Heart left ventricle (tissue), 16 donors: ENCODE results near the gene TTBK1. TPM values are rescaled to one million over a fixed set of nuclear protein-coding genes. Genes with fewer than 3 reads are reported as not detected.

Experiments used
- ATAC-seq, 4 donors: fragments of 200-7000 bp; cut with Tn5 transposase; one replicate each; pipeline ENCODE4 v1.9.1; 2020 to 2022; ENCODE audit warnings: moderate library complexity in 4 of 4, mild to moderate bottlenecking in 3 of 4, moderate number of reproducible peaks in 1 of 4
- DNase-seq, 5 donors: peaks; one replicate each; pipeline ENCODE4 v3.0.0-alpha.2; 2020
- H3K27ac ChIP-seq, 12 donors: fragments of 200-600 bp; sonication (generic) in 4 of 12; one replicate each; pipeline versions ENCODE4 v1.5.0 to v1.8.0; 2016 to 2022; ENCODE audit warnings: mild to moderate bottlenecking in 2 of 12
- H3K27me3 ChIP-seq, 9 donors: fragments of 200-600 bp; sonication (generic) in 2 of 9; one replicate each; pipeline versions ENCODE4 v1.5.1 to v1.8.0; 2016 to 2022; ENCODE audit warnings: mild to moderate bottlenecking in 3 of 9
- H3K36me3 ChIP-seq, 9 donors: fragments of 200-600 bp; sonication (generic) in 2 of 9; one replicate each; pipeline versions ENCODE4 v1.5.0 to v1.8.0; 2018 to 2022; ENCODE audit warnings: mild to moderate bottlenecking in 2 of 9
- H3K4me1 ChIP-seq, 12 donors: fragments of 200-600 bp; sonication (generic) in 4 of 12; one replicate each; pipeline versions ENCODE4 v1.5.0 to v1.8.0; 2016 to 2022; ENCODE audit warnings: mild to moderate bottlenecking in 3 of 12
- H3K4me3 ChIP-seq, 12 donors: fragments of 200-600 bp; sonication (generic) in 4 of 12; one replicate each; pipeline versions ENCODE4 v1.5.0 to v1.8.0; 2017 to 2022; ENCODE audit warnings: mild to moderate bottlenecking in 9 of 12, moderate library complexity in 4 of 12
- H3K9me3 ChIP-seq, 12 donors: fragments of 200-600 bp; sonication (generic) in 4 of 12; one replicate each; pipeline versions ENCODE4 v1.5.0 to v1.8.0; 2016 to 2022; ENCODE audit warnings: mild to moderate bottlenecking in 1 of 12
- CTCF ChIP-seq, 12 donors: fragments of 200-600 bp; sonication (generic) in 4 of 12; IDR thresholded peaks; one replicate each; pipeline versions ENCODE4 v1.5.0 to v1.8.0; 2018 to 2022; ENCODE audit warnings: antibody characterized with exemption in 12 of 12, mild to moderate bottlenecking in 5 of 12
- POLR2A ChIP-seq, 2 donors: fragments of 450-650 bp; IDR thresholded peaks; one replicate each; pipeline ENCODE4 v1.6.1; 2017; ENCODE audit warnings: antibody characterized with exemption in 2 of 2, mild to moderate bottlenecking in 2 of 2, moderate library complexity in 2 of 2
- WGBS, 4 donors: extraction: QIAGEN DNeasy Blood & Tissue Kit in 2 of 4; methylation state at CpG; one replicate each; pipeline versions ENCODE4 v1.1.5 to v1.1.7; 2013 to 2018; 5-methylcytosine and 5-hydroxymethylcytosine counted together
- intact Hi-C, 10 donors: fragments of 100-400 bp; cut with DNase I; formaldehyde crosslinking; loops; one replicate each; pipeline versions ENCODE4 v1.11.1 to v1.14.2; 2022
- polyA plus RNA-seq, 2 donors: library from polyadenylated mRNA; stranded (reverse); fragments of 200-250 nt; gene quantifications; one replicate each; pipeline ENCODE4 v1.2.3, GENCODE V29; 2013
- total RNA-seq, 9 donors: library from RNA; depleted of rRNA in 2 of 9; stranded (reverse); fragments of >200 nt in 2 of 9; fragmentation: NEBNext Ultra II Directional in 3 of 9; extraction: Animal tissue kit (Norgen Biotek cat#: 25700) in 3 of 9; gene quantifications; one replicate each; pipeline versions ENCODE4 v1.1.0 to v1.2.4, GENCODE V29; 2016 to 2023
- donor health status: ischemic (EF 13 %, LVEDD 7.1; RV severe dilation, severe dysfunction).
- donor health status: healthy with polysubstance abuse.
- donor health status: DM: no; HTN: yes; CAD: no.
- donor health status: DM: no; HTN: no; CAD: no.
- donor health status: ischemic (EF 25% LVEDD 6.9; RV normal size, moderate dysfunction).
- donor health status: ischemic (EF 25% LVEDD 5.7; RV mildly dilated, moderate dysfunction).
- donor health status: healthy.
- donor health status: DM: yes; HTN: yes; CAD: no.
- donor health status: ischemic (EF 35%, LVEDD 5.7; RV mildly dilated, moderate dysfunction).
- donor health status: nonischemic (EF 11% LVEDD 7.7; RV severe dilation, severe dysfunction).
- donor health status: DM: yes; HTN: yes; CAD: no.
- donor health status: PGD.
- donor health status: ischemic (EF 29% LVEDD 5.4; RV normal size, mild dysfunction).
- donor health status: nonischemic (EF 23%, LVEDD 6.1; RV moderate dilation, normal function).

The TTBK1 gene
- total and polyA plus RNA-seq, 11 donors: 0.04 to 0.52 (median 0.27) TPM

GRCh38 chr6:43254846-43255245 lies 11.6 kb downstream of the TTBK1 start:
- no peak overlapping the region for H3K27ac ChIP-seq
- intact Hi-C loops: loop anchor here in 1 of 10 donors (10.0 kb wide), 1 partner anchor 250 kb away; no protein-coding TSS in a partner anchor
- H3K36me3 ChIP-seq: no peaks in the 10 kb centered on the region
- no peak for ATAC-seq
- no peak for DNase-seq
- peaks cover 0 to 5% (median 0%) of the 10 kb centered on the region in 12 donors for H3K4me1 ChIP-seq
- peaks cover 0 to 26% (median 10%) of the 10 kb centered on the region in 9 donors for H3K27me3 ChIP-seq
- TF ChIP-seq POLR2A (IDR thresholded peaks at IDR 0.05) (no peak), CTCF (IDR thresholded peaks at IDR 0.05) (no peak)
- H3K9me3 ChIP-seq: no peaks in the 10 kb centered on the region
- H3K4me3 ChIP-seq: no peak overlapping the region
- WGBS, 4 donors: 74 to 90% (median 79%) methylated on average over 11 of the region's 11 CpGs

- DNase-seq: no peak
- Histone ChIP-seq H3K4me3 (no peak overlapping the region), H3K9me3 (no peaks in the 10 kb centered on the region), H3K27me3 (peaks cover 0 to 26% (median 10%) of the 10 kb centered on the region in 9 donors), H3K36me3 (no peaks in the 10 kb centered on the region), H3K27ac (no peak overlapping the region), H3K4me1 (peaks cover 0 to 10% (median 0%) of the 10 kb centered on the region in 12 donors)
- ATAC-seq: no peak
- TF ChIP-seq POLR2A (IDR thresholded peaks at IDR 0.05) (no peak), CTCF (IDR thresholded peaks at IDR 0.05) (no peak)
- intact Hi-C loops: loop anchor here in 1 of 10 donors (10.0 kb wide), 1 partner anchor 249 kb away; no protein-coding TSS in a partner anchor
- 76 to 79% (median 78%) methylated on average over 11 of the region's 11 CpGs for WGBS, 4 donors
Observed at GRCh38 chr6:43255408-43256054, 12.2 kb downstream of the TTBK1 start.

- no peak overlapping the region for H3K27ac ChIP-seq
- no peak for DNase-seq
- no peaks in the 10 kb centered on the region for H3K36me3 ChIP-seq
- H3K4me1 ChIP-seq: peaks cover 0 to 10% (median 0%) of the 10 kb centered on the region in 12 donors
- ATAC-seq: no peak
- H3K9me3 ChIP-seq: no peaks in the 10 kb centered on the region
- H3K4me3 ChIP-seq: no peak overlapping the region
- intact Hi-C loops: loop anchor here in 1 of 10 donors (10.0 kb wide), 1 partner anchor 248 kb away; no protein-coding TSS in a partner anchor
- TF ChIP-seq POLR2A (IDR thresholded peaks at IDR 0.05) (no peak), CTCF (IDR thresholded peaks at IDR 0.05) (no peak)
- WGBS, 4 donors: 85 to 92% (median 88%) methylated on average over 8 to 9 of the region's 9 CpGs
- H3K27me3 ChIP-seq: peaks cover 0 to 18% (median 2%) of the 10 kb centered on the region in 9 donors
Observed at GRCh38 chr6:43256670-43257366, 13.5 kb downstream of the TTBK1 start.
